Small intestine (tissue), 16 donors: ENCODE measurements around the gene HES6. TPM values are rescaled to one million over a fixed set of nuclear protein-coding genes. Genes with fewer than 3 reads are reported as not detected.
A peak's percentile ranks its signal among the peaks of the same experiment; 100 is the strongest.

Source experiments
- DNase-seq, 2 donors: peaks; one replicate each; pipeline versions ENCODE4 v3.0.0 to v3.0.0-alpha.2; 2013
- FAIRE-seq: peaks from 2 replicates; lab custom pipeline; 2012; peaks lifted over from hg19 to GRCh38; lab: Jason Lieb, UNC
- H3K27ac ChIP-seq, 3 donors: one replicate each; pipeline ENCODE4 v1.5.1; 2013; ENCODE audit warnings: low read length in 2 of 3, mild to moderate bottlenecking in 2 of 3, control low read depth in 1 of 3, inconsistent platforms in 1 of 3, low read depth in 1 of 3, moderate library complexity in 1 of 3
- H3K27me3 ChIP-seq, 3 donors: one replicate each; pipeline ENCODE4 v1.6.1; 2013; ENCODE audit warnings: low read length in 3 of 3, inconsistent platforms in 1 of 3; ENCODE audit not compliant: control insufficient read depth in 3 of 3, insufficient read depth in 3 of 3
- H3K36me3 ChIP-seq, 3 donors: one replicate each; pipeline ENCODE4 v1.6.1; 2013; ENCODE audit warnings: low read length in 3 of 3, inconsistent platforms in 1 of 3, low read depth in 1 of 3, mild to moderate bottlenecking in 1 of 3, moderate library complexity in 1 of 3; ENCODE audit not compliant: control insufficient read depth in 3 of 3, insufficient read depth in 2 of 3
- H3K4me1 ChIP-seq, 3 donors: one replicate each; pipeline ENCODE4 v1.6.1; 2013; ENCODE audit warnings: low read length in 2 of 3, inconsistent platforms in 1 of 3, low read depth in 1 of 3, mild to moderate bottlenecking in 1 of 3, moderate library complexity in 1 of 3; ENCODE audit not compliant: control insufficient read depth in 3 of 3, insufficient read depth in 2 of 3
- H3K4me3 ChIP-seq, 3 donors: one replicate each; pipeline ENCODE4 v1.5.1; 2013; ENCODE audit warnings: low read length in 3 of 3, control low read depth in 1 of 3, inconsistent platforms in 1 of 3, low read depth in 1 of 3, mild to moderate bottlenecking in 1 of 3, moderate library complexity in 1 of 3
- H3K9me3 ChIP-seq, 2 donors: one replicate each; pipeline ENCODE4 v1.6.1; 2013; ENCODE audit warnings: low read depth in 1 of 2, low read length in 1 of 2; ENCODE audit not compliant: control insufficient read depth in 2 of 2, insufficient read depth in 1 of 2
- WGBS, 3 donors: extraction: QIAGEN DNeasy Blood & Tissue Kit; methylation state at CpG; one replicate each; pipeline ENCODE4 v1.1.7; 2013; 5-methylcytosine and 5-hydroxymethylcytosine counted together
- long read RNA-seq, 10 donors: transcript quantifications; one replicate each; lab custom pipeline, GENCODE V29; 2026
- polyA plus RNA-seq, 4 donors: library from polyadenylated mRNA; stranded (reverse) in 3 of 4; unstranded in 1 of 4; fragments of 200-250 nt in 3 of 4; fragments of 120-200 nt in 1 of 4; gene quantifications; one replicate each; pipeline versions ENCODE4 v1.2.1 to v1.2.3, GENCODE V29; 2013
- donor health status: healthy with polysubstance abuse.
- donor health status: control.
- donor health status: control.
- donor health status: Bipolar disorder and iron deficiency.
- donor health status: healthy.

The HES6 gene, protein sequence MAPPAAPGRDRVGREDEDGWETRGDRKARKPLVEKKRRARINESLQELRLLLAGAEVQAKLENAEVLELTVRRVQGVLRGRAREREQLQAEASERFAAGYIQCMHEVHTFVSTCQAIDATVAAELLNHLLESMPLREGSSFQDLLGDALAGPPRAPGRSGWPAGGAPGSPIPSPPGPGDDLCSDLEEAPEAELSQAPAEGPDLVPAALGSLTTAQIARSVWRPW
- 10 to 100 TPM; 18.2 to 94.3 (median 29.5) TPM for polyA plus RNA-seq
- long read RNA-seq, donor 1: 0 reads
- long read RNA-seq, donor 2, partial matches to known transcripts: 0 of 4 reads
- long read RNA-seq, donor 2, other reads (novel, unspliced or antisense): 0 of 4 reads
- long read RNA-seq, donor 3, transcript HES6-201 (4 exons, 1,454 nt): major isoform, 7 of 11 reads
- long read RNA-seq, donor 3, partial matches to known transcripts: 0 of 11 reads
- long read RNA-seq, donor 3, other reads (novel, unspliced or antisense): 0 of 11 reads
- long read RNA-seq, donor 4: 0 reads
- long read RNA-seq, donor 5, partial matches to known transcripts: 0 of 5 reads
- long read RNA-seq, donor 5, other reads (novel, unspliced or antisense): 0 of 5 reads
- long read RNA-seq, donor 6, transcript HES6-201 (4 exons, 1,454 nt): major isoform, 6 of 6 reads
- long read RNA-seq, donor 6, partial matches to known transcripts: 0 of 6 reads
- long read RNA-seq, donor 6, other reads (novel, unspliced or antisense): 0 of 6 reads
- long read RNA-seq, donor 7: 0 reads
- long read RNA-seq, donor 8: 0 reads
- long read RNA-seq, donor 9, partial matches to known transcripts: 0 of 6 reads
- long read RNA-seq, donor 9, other reads (novel, unspliced or antisense): 0 of 6 reads
- long read RNA-seq, donor 10, transcript HES6-201 (4 exons, 1,454 nt): major isoform, 6 of 8 reads
- long read RNA-seq, donor 10, partial matches to known transcripts: 0 of 8 reads
- long read RNA-seq, donor 10, other reads (novel, unspliced or antisense): 0 of 8 reads

DNA sequence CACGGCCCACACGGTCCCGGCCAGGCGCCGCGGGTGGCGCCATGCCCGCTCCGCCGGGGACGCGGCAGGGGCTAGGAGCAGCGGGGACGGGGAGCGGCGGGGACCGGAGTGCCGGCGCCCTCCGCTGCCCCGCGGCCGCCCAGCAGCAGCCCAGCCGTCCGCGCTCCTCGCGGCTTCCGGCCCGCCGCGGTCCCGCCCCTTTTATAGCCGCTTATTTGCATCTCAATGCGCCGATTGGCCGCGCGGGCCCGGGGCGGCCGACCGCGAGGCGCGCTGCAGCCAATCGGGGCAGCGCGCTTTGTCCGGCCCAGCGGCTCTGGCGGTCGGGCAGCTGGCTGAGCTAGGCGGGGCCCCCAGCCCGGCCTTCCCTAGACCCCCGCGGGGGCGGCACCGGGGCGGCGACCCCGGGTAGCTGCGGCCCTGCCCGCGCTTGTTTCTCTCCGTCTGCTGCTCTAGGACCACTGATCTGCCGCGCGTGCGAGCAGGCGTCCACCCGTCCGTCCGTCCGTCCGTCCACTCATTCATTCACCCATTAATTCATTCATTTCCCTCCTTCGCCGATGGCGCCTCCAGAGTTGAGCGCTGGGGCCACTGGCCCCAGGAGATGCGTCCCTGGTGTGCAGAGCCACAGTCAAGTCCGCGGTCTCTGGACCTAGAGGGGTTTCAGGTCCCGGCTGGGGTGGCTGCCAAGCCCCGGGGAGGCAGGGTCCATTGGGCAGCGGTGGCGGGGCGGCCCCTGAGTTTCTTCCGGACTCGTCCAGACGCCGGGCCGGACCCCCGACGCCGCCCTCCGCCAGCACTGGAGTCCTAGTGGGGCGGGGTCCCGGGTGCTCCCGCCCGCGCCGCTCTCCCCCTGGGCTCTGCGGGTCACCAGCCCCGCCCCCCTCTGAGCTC lies at the start of gene HES6:
HES6 (minus strand) TSS at position 176 of the 894 bp plus-strand sequence; CDS start at position 43, 133 bp downstream.
- FAIRE-seq (no peak), DNase-seq (peak; percentile 89 to 96)
- Histone ChIP-seq H3K9me3 (peaks cover 0 to 5% of the 10 kb centered on the region in 2 donors), H3K27ac (peak within 1 kb of the TSS; percentile 44 to 74 (median 50)), H3K36me3 (peaks cover 0 to 5% (median 0%) of the 10 kb centered on the region in 3 donors), H3K4me1 (peaks cover 0 to 29% (median 3%) of the 10 kb centered on the region in 3 donors), H3K4me3 (peak within 1 kb of the TSS in 2 of 3 donors; percentile 42 to 81), H3K27me3 (peaks cover 0 to 22% (median 0%) of the 10 kb centered on the region in 3 donors)
- 0 to 1% (median 1%) methylated on average over 70 to 105 of the region's 105 CpGs for WGBS, 3 donors

DNA sequence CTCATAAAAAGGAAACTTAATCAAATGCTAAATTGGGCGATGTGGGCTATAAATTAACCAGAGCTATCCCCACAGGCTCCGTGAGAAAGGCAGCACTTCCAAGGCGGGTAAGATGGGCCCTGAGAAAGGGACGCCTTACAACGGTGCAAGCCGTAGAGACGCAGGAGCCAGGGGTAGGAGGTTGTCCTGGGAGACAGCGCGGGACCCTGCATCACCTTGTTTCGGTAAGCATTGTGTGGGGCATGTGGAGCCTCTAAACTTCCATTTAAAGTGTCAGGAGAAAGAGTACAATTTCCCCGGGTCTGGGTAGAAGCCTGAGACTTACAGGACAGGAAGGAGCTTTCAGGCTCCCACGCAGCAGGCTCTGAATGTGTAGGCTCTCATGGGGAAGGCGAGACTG lies 49.7 kb upstream of the HES6 start:
- FAIRE-seq (no peak), DNase-seq (no peak)
- H3K27ac ChIP-seq: peak overlapping the region; percentile 42 to 94 (median 84)
- H3K9me3 ChIP-seq: no peaks in the 10 kb centered on the region
- 8 to 32% (median 30%) methylated on average over 13 of the region's 13 CpGs for WGBS, 3 donors
- peaks cover 9 to 57% (median 21%) of the 10 kb centered on the region in 3 donors for H3K4me1 ChIP-seq
- H3K4me3 ChIP-seq: peak overlapping the region in 2 of 3 donors; percentile 57 to 92
- H3K36me3 ChIP-seq: peaks cover 0 to 15% (median 0%) of the 10 kb centered on the region in 3 donors
- no peaks in the 10 kb centered on the region for H3K27me3 ChIP-seq

DNA sequence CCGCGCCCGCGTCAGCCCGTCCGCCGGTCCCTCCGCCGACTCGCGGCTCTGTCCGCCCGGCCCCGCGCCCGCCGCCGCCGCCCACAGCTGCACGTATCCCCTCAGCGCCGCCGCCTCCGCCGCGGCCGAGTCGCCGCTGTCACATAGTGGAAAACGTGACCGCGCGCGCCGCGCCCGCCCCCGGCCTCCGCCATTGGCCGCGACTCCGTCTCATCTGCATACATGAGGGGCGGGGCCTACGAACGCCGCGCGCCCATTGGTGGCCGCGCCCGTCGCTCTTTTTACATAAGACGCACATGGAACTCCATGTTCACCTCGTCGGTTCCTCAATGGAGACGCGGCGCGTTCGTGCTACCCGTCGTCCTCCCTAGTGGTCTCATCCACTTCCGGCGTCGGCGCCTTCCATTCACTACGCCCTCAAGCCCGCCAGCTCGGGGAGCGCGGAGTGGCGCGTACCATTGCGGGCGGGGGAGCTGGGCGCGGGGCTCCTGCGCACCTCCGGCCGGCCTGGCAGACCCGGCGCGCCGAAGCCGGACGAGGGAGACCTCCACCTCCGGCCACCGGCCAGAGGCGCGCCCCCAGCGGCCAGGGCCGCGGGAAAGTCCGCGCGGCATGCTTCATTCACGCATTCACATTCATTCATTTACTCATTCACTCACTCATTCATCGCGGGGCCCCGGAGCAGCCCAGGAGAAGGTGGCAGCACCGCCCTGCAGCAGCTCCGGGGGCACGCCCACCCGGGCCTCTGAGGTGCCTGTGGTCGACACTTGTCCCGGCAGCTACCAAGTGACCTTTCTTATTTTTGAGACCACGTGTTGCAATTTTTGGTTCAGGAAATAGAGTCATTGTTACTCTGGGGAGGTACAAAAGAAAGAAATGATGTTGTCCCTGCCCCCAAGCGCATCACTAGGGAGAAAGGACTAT lies 49.1 kb upstream of the HES6 start:
- FAIRE-seq (no peak), DNase-seq (peak; percentile 96 to 99)
- Histone ChIP-seq H3K4me1 (peaks cover 8 to 58% (median 25%) of the 10 kb centered on the region in 3 donors), H3K27ac (peak overlapping the region; percentile 84 to 94 (median 91)), H3K36me3 (peaks cover 0 to 15% (median 0%) of the 10 kb centered on the region in 3 donors), H3K27me3 (no peaks in the 10 kb centered on the region), H3K4me3 (peak overlapping the region; percentile 63 to 92 (median 88)), H3K9me3 (no peaks in the 10 kb centered on the region)
- 0 to 1% (median 1%) methylated on average over 68 to 108 of the region's 108 CpGs for WGBS, 3 donors

DNA sequence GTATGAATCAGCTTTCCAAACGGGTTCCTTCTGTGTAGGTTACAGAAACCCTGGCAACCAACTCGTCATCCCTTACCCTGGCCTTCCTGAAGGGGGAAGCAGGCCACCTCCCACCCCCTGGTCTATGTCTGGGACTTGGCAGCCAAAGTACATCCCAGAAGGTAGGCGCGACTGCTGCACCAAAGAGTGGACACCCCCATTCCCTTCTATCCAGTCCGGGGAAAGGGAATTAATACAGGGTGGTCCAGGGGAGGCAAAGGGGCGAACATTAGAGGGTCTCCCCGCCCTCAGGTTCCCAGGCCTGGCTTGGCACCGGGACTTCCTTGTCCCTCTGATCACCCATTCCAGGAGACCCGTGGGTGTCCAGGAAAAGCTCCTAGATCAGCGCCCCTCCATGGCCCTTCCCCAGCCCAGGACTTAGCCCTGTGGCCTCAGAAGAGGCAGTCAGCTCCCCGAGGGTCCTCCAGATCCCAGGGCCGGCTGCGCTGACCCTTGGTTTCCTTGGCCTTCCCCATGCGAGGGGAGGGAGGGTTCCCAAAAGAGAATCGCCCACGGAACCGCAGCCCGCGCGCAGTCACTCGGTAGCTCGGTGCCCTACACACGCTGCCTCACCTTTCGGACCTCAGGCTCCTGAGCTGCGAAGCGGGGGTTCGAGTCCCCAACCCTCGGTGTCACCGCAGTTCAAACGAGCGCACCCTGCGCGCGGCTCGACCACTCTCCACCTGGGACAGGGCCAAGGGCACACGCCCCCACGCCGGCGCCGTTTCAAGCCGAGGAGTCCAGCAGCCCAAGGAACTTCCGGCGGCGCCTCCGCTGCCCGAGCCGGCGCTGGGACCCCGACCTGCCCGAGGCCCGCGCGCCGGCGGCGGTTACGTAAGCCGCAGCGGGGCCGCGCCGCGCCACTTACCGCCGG lies 48.2 kb upstream of the HES6 start, which contains the start of gene PER2:
PER2 (minus strand) TSS at position 874 of the 913 bp plus-strand sequence. CDS start 10,674 bp downstream, outside the sequence.
- Histone ChIP-seq H3K4me3 (peak within 1 kb of the TSS; percentile 63 to 92 (median 88)), H3K27ac (peak within 1 kb of the TSS; percentile 84 to 94 (median 91)), H3K4me1 (peaks cover 8 to 66% (median 33%) of the 10 kb centered on the region in 3 donors), H3K27me3 (no peaks in the 10 kb centered on the region), H3K9me3 (no peaks in the 10 kb centered on the region), H3K36me3 (peaks cover 0 to 23% (median 0%) of the 10 kb centered on the region in 3 donors)
- FAIRE-seq: no peak
- peak; percentile 67 to 92 for DNase-seq
- 0 to 2% (median 1%) methylated on average over 34 to 65 of the region's 65 CpGs for WGBS, 3 donors

DNA sequence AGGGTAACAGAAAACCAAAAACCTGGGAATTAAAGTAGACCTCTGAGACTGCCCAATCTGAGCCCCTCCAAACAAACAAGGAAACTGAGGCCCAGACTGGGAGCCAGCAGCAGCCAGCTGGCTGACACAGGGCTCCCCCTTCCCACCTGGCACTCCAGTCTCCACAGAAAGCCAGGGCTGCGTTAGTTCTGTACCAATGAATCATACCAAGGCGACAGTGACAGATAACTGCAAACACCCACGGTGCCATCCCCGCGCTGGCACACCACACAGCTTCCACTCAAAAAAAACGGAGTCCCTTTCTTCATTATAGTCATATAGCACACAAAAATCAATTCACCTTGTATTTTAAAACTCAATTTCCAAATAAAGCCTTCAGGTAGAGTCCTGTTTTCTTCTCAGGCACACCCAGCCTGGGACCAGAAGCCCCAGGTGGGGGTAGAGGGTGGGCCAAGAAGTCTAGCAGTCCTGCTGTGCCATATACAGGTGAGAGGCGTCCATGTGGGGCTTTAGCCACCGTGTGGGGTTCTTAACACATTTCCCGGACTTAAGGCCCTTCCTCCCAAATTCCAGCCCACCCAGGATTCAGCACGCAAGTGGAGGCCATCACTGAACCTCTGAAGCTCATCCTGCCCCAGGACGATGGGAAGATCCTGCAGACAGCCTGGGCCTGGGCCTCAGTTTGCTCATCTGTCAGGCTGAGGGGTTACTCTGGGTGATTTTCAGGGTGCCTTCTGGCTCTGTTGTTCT lies 47.3 kb upstream of the HES6 start:
- H3K27ac ChIP-seq: peak overlapping the region; percentile 84 to 94 (median 91)
- DNase-seq: peak; percentile 25 to 48
- peaks cover 0 to 29% (median 0%) of the 10 kb centered on the region in 3 donors for H3K36me3 ChIP-seq
- H3K9me3 ChIP-seq: no peaks in the 10 kb centered on the region
- peaks cover 8 to 68% (median 33%) of the 10 kb centered on the region in 3 donors for H3K4me1 ChIP-seq
- 20 to 51% (median 31%) methylated on average over 11 of the region's 11 CpGs for WGBS, 3 donors
- no peaks in the 10 kb centered on the region for H3K27me3 ChIP-seq
- FAIRE-seq: no peak
- peak overlapping the region; percentile 63 to 92 (median 88) for H3K4me3 ChIP-seq

DNA sequence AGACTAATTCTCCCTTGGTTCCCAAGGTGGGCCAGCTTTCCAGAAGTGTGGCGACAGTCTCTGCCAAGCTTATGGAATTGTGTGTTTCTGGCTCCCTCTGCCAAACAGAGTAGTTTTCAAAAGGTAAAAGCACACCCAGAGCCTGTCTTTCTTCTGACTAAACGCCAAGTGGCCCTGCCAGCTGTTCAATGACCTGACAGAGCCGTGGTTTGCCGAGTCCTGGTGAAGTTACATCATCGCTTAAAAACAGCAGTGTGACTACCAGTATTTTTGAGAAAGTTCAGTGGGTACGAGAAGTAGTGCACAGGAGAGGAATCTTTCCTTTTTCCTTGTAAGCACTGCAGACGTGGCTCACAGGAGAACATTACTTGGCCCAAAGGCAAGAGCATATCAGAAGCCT lies 46.7 kb upstream of the HES6 start:
- Histone ChIP-seq H3K27ac (peak overlapping the region; percentile 77 to 94 (median 91)), H3K4me3 (peak overlapping the region in 1 of 3 donors; percentile 88), H3K4me1 (peaks cover 8 to 68% (median 33%) of the 10 kb centered on the region in 3 donors), H3K27me3 (no peaks in the 10 kb centered on the region), H3K36me3 (peaks cover 0 to 33% (median 0%) of the 10 kb centered on the region in 3 donors), H3K9me3 (no peaks in the 10 kb centered on the region)
- DNase-seq (peak; percentile 58 to 64), FAIRE-seq (no peak)
- WGBS, 3 donors: 13 to 40% (median 34%) methylated on average over 7 of the region's 7 CpGs
